Ovary (tissue), 9 donors: ENCODE measurements around the gene NR2F1-AS1. TPM values are rescaled to one million over a fixed set of nuclear protein-coding genes. Genes with fewer than 3 reads are reported as not detected.
"Not testable (repeated sequence)": the region's sequence is repeated elsewhere in the genome, so short reads cannot be mapped to it uniquely, and the experiment has no call there.

Source experiments
- DNase-seq, 5 donors: peaks; one replicate each; pipeline ENCODE4 v3.0.0-alpha.2; 2019 to 2020
- H3K27ac ChIP-seq, 2 donors: fragments of 200-600 bp; one replicate each; pipeline versions ENCODE4 v1.5.1 to v1.8.0; 2019 to 2022
- H3K27me3 ChIP-seq: fragments of 200-600 bp; one replicate; pipeline ENCODE4 v1.8.0; 2022
- H3K36me3 ChIP-seq: fragments of 200-600 bp; sonication (generic); one replicate; pipeline ENCODE4 v1.5.1; 2019
- H3K4me1 ChIP-seq: one replicate; pipeline ENCODE4 v1.8.1; 2013; ENCODE audit warnings: mild to moderate bottlenecking, moderate library complexity; ENCODE audit not compliant: insufficient read depth
- H3K4me3 ChIP-seq: fragments of 200-600 bp; sonication (generic); one replicate; pipeline ENCODE4 v1.5.1; 2017
- H3K9me3 ChIP-seq, 2 donors: fragments of 200-600 bp in 1 of 2; sonication (generic) in 1 of 2; one replicate each; pipeline versions ENCODE4 v1.5.1 to v1.8.1; 2013 to 2019; ENCODE audit warnings: mild to moderate bottlenecking in 1 of 2, moderate library complexity in 1 of 2
- EP300 ChIP-seq: sonication (generic); formaldehyde crosslinking; IDR thresholded peaks from one replicate; pipeline ENCODE4 v1.6.1; 2017; ENCODE audit warnings: antibody characterized with exemption
- POLR2A ChIP-seq: fragments of 450-650 bp; IDR thresholded peaks from one replicate; pipeline ENCODE4 v1.6.1; 2017; ENCODE audit warnings: antibody characterized with exemption, mild to moderate bottlenecking, moderate library complexity
- WGBS, 3 donors: extraction: QIAGEN DNeasy Blood & Tissue Kit in 1 of 3; methylation state at CpG; one replicate each; pipeline versions ENCODE4 v1.1.5 to v1.1.7; 2013 to 2017; 5-methylcytosine and 5-hydroxymethylcytosine counted together
- intact Hi-C, 4 donors: fragments of 100-400 bp; cut with DNase I; formaldehyde crosslinking; loops; one replicate each; pipeline versions ENCODE4 v1.11.0 to v1.15.1; 2022 to 2023
- polyA plus RNA-seq, 2 donors: library from polyadenylated mRNA; stranded (reverse); fragments of 200-250 nt in 1 of 2; fragments of 350-450 nt in 1 of 2; fragmentation: Illumina TruSeq in 1 of 2; extraction: RNeasy Lipid Tissue Mini Kit (QIAGEN cat#74804) in 1 of 2; gene quantifications; one replicate each; pipeline ENCODE4 v1.2.3, GENCODE V29; 2013 to 2014
- total RNA-seq, 7 donors: library from RNA; depleted of rRNA in 2 of 7; stranded (reverse); fragments of >200 nt in 2 of 7; fragmentation: NEBNext Ultra II Directional in 3 of 7; extraction: Animal tissue kit (Norgen Biotek cat#: 25700) in 3 of 7; gene quantifications; one replicate each; pipeline versions ENCODE4 v1.1.0 to v1.2.4, GENCODE V29; 2016 to 2023
- TF ChIP-seq, protein P1 (sequence below), 3 donors: fragments of 450-650 bp in 2 of 3; fragments of 200-600 bp in 1 of 3; IDR thresholded peaks; one replicate each; pipeline versions ENCODE4 v1.5.1 to v1.8.0; 2016 to 2022; ENCODE audit warnings: antibody characterized with exemption in 3 of 3, mild to moderate bottlenecking in 1 of 3
- donor health status: DM: no; HTN: no; CAD: no; lungs with moderate emphysema.
- donor health status: DM: no; HTN: no; CAD: no.
- donor health status: Bipolar disorder and iron deficiency.
- donor health status: DM: yes; HTN: yes; CAD: no.
- donor health status: DM: no; HTN: no; CAD: no.
- donor health status: DM: yes; HTN: yes; CAD: no.

NR2F1-AS1 gene
- total and polyA plus RNA-seq, 9 donors, result 20.7 to 45.7 (median 25.0) TPM

DNA sequence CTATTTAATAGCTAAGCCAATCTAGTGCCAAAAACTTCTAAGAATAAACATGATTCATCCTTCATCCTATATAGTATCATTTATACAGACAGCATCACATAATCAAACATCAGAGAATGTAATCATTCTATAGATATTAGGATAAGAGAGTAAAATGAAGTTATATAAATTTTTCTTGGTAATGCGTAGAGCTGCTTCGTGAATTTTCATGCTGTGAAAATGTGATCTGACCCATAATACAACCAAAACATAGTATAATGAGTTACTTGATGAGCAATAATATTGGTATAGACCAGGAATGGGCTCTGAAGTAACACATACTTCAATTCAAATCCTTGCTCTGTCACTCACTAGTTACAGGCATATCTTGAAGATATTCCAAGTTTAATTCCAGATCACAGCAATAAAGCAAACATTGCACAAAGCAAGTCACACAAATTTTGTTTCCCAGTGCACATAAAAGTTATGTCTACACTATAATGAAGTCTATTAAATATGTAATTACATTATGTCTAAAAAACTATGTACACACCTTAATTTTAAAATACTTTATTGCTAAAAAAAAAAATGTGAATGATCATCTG, 23.9 kb downstream of the NR2F1-AS1 start:
- 95 to 98% (median 96%) methylated on average over 2 of the region's 2 CpGs for WGBS, 3 donors
- Histone ChIP-seq H3K4me3 (no peak overlapping the region), H3K4me1 (no peaks in the 10 kb centered on the region), H3K36me3 (no peaks in the 10 kb centered on the region), H3K9me3 (no peaks in the 10 kb centered on the region), H3K27me3 (no peaks in the 10 kb centered on the region), H3K27ac (no peak overlapping the region)
- DNase-seq, result no peak
- TF ChIP-seq EP300, result no peak
- TF ChIP-seq, protein P1, sequence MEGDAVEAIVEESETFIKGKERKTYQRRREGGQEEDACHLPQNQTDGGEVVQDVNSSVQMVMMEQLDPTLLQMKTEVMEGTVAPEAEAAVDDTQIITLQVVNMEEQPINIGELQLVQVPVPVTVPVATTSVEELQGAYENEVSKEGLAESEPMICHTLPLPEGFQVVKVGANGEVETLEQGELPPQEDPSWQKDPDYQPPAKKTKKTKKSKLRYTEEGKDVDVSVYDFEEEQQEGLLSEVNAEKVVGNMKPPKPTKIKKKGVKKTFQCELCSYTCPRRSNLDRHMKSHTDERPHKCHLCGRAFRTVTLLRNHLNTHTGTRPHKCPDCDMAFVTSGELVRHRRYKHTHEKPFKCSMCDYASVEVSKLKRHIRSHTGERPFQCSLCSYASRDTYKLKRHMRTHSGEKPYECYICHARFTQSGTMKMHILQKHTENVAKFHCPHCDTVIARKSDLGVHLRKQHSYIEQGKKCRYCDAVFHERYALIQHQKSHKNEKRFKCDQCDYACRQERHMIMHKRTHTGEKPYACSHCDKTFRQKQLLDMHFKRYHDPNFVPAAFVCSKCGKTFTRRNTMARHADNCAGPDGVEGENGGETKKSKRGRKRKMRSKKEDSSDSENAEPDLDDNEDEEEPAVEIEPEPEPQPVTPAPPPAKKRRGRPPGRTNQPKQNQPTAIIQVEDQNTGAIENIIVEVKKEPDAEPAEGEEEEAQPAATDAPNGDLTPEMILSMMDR (IDR thresholded peaks at IDR 0.05), result no peak
- no peak for TF ChIP-seq POLR2A
- intact Hi-C loops, result no loop called here

DNA sequence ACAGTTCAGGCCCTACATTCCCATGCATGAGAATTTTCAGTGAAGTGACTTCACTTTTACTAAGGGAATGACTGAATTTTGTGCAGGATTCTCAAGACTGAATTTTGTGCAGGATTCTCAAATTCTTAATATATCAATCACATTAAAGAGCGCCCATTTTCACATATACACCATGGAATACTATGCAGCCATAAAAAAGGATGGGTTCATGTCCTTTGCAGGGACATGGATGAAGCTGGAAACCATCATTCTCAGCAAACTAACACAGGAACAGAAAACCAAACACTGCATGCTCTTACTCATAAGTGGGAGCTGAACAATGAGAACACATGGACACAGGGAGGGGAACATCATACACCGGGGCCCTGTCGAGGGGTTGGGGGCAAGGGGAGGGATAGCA, 31.4 kb downstream of the NR2F1-AS1 start:
- 94 to 99% (median 98%) methylated on average over 3 of the region's 3 CpGs for WGBS, 3 donors
- intact Hi-C loops, H3K27ac ChIP-seq, H3K36me3 ChIP-seq, H3K4me3 ChIP-seq, H3K27me3 ChIP-seq, DNase-seq, H3K9me3 ChIP-seq, H3K4me1 ChIP-seq: not testable (repeated sequence)

- H3K27ac ChIP-seq, result no peak overlapping the region
- intact Hi-C loops, result no loop called here
- WGBS, 3 donors, result 69 to 78% (median 75%) methylated on average over 4 of the region's 4 CpGs
- TF ChIP-seq EP300, result no peak
- no peak for TF ChIP-seq POLR2A
- TF ChIP-seq, protein P1 (IDR thresholded peaks at IDR 0.05), result no peak
- H3K9me3 ChIP-seq, result no peaks in the 10 kb centered on the region
- DNase-seq, result no peak
- no peaks in the 10 kb centered on the region for H3K27me3 ChIP-seq
- no peaks in the 10 kb centered on the region for H3K36me3 ChIP-seq
- H3K4me3 ChIP-seq, result no peak overlapping the region
- H3K4me1 ChIP-seq, result no peaks in the 10 kb centered on the region
Observed at GRCh38 chr5:93545872-93546271, 35.1 kb downstream of the NR2F1-AS1 start.

DNA sequence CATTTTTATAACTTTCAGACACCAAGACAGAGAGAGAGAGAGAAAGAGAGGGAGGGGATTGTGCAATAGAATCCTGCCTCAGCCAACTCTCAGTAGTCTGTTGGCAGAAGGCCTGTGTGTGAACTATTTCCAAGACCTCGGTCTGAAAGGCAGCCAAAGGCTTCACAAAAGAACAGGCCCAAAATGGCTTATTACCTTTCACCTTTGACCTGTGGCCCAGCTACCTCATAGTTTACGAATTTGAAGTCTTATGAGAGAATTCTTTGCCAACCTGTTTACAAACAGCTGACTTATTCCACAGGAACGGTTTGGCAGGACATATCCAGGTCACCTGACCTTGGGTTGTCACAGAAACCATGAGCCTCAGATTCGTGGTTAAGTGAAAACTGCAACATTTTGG, 48.6 kb downstream of the NR2F1-AS1 start:
- Histone ChIP-seq H3K4me3 (no peak overlapping the region), H3K4me1 (peaks cover 6% of the 10 kb centered on the region), H3K9me3 (no peaks in the 10 kb centered on the region), H3K27me3 (no peaks in the 10 kb centered on the region), H3K36me3 (no peaks in the 10 kb centered on the region), H3K27ac (peak overlapping the region in 1 of 2 donors; percentile 12)
- peak; percentile 63 for TF ChIP-seq EP300
- TF ChIP-seq, protein P1 (IDR thresholded peaks at IDR 0.05), result no peak
- no peak for TF ChIP-seq POLR2A
- DNase-seq, result peak; percentile 90 to 95 (median 92)
- 1 to 3% (median 3%) methylated on average over 4 of the region's 4 CpGs for WGBS, 3 donors
- intact Hi-C loops, result loop anchor here in 2 of 4 donors (5.0 kb wide), 2 partner anchors 45 to 50 kb away; partner anchors contain the start of genes NR2F1 (in 1 of the 2) and NR2F1-AS1 (in 1 of the 2)

GRCh38 chr5:93521815-93522214, 59.2 kb downstream of the NR2F1-AS1 start:
- intact Hi-C loops, H3K4me3 ChIP-seq, H3K9me3 ChIP-seq, H3K4me1 ChIP-seq, H3K27me3 ChIP-seq, H3K36me3 ChIP-seq, DNase-seq, H3K27ac ChIP-seq: not testable (repeated sequence)
- 95 to 97% (median 96%) methylated on average over 3 of the region's 3 CpGs for WGBS, 3 donors
